Stimulated activated CD8-positive, alpha-beta memory T cell treated with anti-CD3 and anti-CD28 coated beads, Interleukin-4, amount 100 ng/mL, for 48 hours (primary cell): ENCODE data around the gene WDR91.

Source experiments
- DNase-seq: peaks from one replicate; pipeline ENCODE4 v3.0.0-alpha.2; 2020

Gene WDR91

GRCh38 chr7:135159359-135160085, 51.8 kb downstream of the WDR91 start:
- no peak for DNase-seq

- no peak for DNase-seq
These were observed 52.5 kb downstream of the WDR91 start for GRCh38 chr7:135158874-135159273.

DNA sequence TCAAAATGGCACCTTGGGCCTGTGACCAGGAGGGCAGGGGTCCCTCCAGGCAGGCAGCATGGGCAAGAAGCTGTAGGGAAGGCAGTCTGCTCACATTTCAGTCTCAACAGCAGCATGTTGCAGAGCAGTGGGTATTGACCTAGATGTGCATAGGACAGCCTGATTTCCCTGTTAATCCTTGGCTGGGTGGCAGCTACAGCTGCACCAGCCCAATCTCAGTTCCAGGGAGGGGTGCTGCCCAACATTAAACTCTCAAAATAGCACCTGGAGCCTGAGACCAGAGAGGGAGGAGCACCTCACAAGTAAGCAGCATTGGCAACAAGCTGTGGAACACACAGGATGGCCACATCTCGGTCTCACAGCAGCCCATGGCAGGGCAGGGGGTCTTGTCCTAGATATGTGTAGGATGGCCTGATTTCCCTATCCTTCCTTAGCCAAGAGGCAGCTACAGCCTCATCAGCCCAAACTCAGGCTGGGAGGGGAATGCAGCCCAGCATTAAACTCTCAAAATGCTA, 53.1 kb downstream of the WDR91 start:
- DNase-seq = no peak

DNA sequence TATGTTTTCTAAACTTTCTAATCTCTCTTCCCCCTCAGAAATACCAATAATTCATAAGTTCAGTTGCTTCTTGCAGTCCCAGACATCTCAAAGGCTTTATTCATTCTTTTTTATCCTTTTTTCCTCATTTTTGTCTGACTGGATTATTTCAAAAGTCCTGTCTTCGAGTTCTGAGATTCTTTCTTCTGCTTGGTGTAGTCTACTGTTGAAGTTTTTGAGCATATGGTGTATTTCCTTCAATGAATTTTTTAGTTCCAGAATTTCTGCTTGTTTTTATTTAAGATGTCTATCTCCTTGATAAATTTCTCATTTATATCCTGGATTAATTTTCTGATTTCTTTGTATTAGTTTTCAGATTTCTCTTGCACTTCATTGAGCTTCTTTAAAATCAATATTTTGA, 55.0 kb downstream of the WDR91 start:
- no peak for DNase-seq

DNA sequence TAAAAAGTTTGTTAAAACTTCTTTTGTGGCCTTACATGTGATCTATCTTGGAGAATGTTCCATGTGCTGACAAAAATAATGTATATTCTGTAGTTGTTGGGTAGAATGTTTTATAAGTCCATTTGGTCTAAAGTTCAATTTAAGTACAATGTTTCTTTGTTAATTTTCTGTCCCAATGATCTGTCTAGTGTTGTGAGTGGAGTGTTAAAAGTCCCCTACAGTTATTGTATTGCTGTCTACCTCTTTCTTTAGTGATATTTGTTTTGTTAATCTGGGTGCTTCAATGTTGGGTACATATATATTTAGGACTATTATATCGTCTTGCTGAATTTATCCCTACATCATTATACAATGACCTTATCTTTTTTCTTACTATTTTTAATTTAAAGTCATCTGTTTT, 56.6 kb downstream of the WDR91 start:
- no peak for DNase-seq

DNA sequence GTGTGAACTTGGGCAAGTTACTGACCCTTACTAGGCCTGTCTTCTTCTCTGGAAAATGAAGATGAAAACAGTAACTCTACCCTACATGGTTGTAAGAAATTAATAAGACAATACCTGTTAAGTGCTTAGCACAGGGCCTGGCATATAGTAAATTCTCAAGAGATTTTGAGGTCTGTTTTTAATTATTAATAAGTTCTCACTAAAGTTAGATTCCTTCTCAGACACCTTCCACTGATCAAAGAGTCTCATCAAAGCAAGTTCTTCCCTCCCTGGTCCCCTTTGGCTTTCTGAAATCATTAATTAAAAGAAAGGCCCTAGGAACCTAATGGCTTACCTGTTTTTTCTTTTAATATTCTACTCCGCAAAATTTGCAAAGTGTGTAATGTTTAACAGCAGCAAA, 58.9 kb downstream of the WDR91 start:
- no peak for DNase-seq

GRCh38 chr7:135151533-135151932, 59.8 kb downstream of the WDR91 start:
- no peak for DNase-seq

GRCh38 chr7:135151132-135151531, 60.2 kb downstream of the WDR91 start:
- DNase-seq = no peak

DNA sequence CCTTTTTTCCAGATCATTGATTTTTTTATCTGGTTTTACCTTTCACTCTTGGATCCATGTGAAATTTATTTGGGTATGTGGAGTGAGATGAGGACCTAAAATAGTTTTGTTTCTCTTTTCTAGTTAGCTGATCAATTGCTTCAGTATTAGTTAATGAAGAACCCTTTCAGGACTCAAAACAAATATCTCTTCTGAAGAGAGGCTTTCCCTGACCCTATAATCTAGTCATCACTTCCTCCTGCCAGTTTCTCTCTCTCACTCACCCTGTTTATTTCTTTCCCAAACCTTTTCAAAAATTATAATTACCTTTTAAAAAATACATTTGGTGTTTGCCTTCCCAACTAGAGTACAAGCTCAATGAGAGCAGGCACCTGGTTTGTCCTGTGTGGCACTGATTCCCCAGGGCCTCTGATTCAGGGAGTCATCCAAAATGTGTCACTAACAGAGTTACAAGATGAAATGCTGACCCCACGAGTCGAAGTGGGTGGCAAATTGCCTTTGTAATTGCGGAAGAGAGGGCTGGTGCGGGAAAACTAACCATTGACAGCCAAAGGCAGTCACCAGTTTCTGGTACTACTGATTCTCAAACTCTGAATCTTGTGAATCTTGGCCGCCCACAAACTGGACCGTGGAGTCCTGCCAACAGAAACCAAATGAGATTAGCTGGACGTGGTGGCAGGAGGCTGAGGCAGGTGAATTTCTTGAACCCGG, 61.1 kb downstream of the WDR91 start:
- DNase-seq = no peak

GRCh38 chr7:135147899-135148721, 63.2 kb downstream of the WDR91 start, which contains the start of gene TMEM140:
Gene TMEM140, plus strand, starts transcription at chr7:135148072. Its CDS starts 16,370 bp downstream, at chr7:135164442.
- peak; percentile 60 for DNase-seq

GRCh38 chr7:135147341-135147898, 63.9 kb downstream of the WDR91 start:
- DNase-seq = no peak

DNA sequence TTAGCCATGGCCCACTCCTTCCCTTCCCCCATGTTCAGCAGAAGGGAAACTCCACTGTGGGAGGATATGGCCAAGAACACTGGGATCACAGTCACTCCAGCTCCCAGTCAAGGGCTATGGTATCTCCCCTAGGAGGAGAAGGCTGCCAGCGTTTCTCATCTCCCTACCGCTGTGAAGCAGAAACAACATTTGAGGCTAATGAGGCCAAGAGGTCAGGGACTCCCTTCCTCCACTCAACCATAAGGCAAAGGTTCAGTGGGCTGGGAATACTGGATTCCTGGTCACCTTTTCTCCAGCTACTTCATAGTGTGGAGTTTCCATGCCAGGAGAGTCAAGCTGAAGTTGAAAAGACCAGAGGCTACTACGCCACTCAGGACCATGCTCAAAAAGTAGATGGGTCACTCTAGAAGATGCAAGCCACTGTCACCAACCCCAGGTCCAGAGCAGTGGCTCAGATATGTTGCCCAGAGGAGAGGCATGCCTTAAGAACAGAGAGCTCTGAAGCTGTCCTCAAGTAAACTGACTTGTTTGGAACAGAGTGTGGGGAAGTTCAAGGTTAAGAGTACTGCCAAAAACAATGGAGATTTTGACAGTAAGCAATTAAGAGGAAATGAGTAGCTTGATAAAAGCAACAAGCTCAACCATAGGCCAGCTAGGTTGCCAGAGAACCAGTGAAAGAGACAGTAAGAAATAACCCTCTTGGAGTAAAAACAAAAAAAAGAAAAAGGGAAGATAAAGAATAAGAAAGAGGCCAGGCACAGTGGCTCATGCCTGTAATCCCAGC, 67.2 kb downstream of the WDR91 start:
- no peak for DNase-seq
